ENCODE measurements around the gene ARCN1. TPM values are rescaled to one million over a fixed set of nuclear protein-coding genes. Genes with fewer than 3 reads are reported as not detected.

ARCN1 gene
- total RNA-seq, 1 donor from 2014 or later = 102 TPM

DNA sequence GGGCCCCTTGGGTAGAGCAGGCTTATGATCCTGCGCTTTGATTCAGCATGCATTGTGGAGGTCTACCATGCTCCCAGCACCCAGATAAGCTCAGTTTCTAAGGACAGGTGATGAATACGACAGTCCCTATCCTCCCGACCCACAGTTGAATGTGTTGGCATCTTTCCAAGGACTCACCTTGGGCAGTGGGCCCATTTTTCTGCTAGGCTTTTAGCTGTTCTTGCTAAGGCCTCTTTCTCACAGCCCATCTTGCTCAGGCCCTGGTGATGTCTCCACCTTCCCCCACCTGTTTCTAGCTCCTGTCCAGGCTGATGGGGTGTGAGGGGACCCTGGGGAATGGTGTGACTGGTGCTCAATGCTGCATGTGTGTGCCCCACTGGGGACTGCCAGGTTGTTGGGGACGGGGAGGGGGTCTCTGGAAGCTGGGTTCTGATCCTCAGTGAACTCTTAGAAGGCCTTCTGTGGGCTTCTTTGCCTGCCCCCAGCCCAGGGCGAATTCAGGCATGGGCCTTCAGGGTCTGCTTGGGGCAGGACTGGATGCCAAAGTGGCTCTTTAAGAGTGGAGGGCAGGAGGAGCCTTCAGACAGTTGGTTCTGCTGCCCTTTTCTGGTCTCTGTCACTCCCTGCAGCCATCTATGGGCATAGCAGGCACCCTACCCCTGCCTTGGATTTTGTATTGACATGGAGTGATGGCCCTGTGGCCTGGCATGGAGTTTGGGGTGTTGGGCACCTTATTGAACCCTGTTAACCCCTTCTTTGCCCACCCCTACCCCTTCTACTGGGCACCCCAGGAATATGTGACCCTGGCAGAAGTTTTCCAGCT, 68.3 kb downstream of the ARCN1 start:
- no peak for DNase-seq

DNA sequence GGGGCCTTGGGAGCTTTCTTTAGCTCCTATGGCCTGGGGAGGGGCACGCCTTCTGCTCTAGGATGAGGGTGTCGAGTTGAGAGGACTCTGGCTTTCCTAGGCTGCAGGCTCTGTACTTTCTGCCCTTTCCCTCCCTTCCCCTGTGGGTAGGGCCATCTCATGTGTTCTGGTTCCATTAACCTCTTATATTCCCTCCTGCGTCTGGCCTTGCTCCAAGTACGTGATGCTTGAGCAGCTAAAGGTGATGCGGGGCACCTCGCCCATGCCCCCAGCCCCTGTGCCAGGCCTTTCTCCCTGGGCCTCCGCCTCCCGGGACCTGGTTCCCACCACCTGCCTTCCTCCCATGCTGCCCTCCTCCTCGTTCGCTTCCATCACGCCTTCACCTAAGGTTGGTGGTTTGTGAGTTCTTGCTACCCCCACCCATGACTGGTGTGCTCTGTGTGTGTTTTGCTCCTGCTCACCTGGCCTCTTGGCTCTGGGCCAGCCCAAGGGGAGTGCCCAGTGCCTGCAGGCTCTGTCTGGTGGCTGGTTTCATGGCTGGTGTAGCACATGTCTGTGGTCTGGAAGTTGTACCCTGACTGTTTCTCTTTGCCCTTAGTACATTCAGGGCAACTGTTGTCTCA, 69.3 kb downstream of the ARCN1 start:
- no peak for DNase-seq

DNA sequence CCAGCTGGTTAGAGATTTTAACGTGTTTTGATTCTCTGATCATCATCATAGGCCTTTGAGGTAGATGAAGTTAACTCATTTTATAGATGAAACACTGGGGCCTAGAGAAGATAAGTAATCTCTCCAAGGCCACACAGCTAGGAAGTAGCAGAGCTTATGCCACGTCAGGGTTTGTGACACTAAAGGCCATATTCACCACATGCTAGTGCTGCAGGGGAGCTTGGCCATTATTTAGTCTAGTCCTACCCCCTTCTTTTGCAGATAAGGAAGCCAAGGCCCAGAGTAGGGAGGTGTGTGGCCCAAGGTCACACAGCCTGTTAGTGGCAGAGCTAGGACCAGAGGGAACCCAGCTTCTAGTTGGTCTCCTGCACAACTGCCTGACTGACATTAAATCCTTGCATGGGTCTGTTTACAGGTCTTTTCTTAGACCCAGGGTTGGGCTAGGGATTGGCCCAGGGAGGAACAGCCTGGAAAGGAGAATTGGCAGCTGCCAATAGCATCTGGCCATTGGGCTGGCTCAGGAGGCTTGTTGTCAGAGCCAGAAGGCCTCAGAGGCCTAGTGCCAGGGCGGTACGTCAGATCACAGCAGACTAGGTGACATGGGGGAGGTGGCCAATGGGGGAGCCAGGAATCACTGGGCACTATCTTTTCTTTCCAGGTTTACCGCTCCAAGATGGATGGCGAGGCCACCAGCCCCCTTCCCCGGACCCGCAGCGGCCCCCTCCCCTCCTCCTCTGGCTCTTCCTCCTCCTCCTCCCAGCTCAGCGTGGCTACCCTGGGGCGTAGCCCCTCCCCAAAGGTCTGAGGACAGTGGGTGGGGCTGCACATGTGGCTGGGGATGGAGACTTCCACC, 71.2 kb downstream of the ARCN1 start:
- DNase-seq = no peak

DNA sequence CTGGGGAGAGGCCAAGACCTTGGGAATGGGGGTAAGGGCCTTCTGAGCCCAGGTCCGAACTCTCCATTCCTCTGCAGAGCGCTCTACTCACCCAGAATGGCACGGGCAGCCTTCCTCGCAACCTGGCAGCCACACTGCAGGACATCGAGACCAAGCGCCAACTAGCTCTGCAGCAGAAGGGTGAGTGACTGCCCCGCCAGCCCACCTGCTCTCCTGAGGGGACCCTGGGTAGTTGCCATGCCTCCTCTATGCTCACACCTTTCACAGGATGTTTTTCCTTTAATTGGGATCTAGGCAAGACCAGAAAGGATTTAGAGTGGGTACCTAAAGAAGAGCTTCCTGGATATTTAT, 71.8 kb downstream of the ARCN1 start:
- DNase-seq = no peak

DNA sequence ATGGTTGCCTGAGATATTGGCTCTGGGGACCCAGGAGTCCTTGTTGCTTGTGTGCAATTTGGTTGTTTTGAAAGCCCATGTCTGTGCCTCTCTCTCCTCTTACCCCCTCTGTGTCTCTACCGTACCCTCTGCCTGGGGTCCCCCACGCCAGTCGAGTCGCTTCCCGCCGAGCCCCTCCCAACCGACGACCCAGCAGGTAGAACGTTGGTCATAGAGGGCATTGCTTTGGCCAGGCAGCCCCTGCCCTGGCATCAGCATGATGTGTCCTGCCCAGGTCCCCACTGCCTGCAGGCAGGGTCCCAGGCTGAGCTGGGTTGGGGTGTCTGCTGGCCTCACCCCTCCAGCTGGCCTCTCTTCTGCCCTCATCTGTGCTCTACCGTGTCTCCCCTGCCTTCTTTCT, 72.3 kb downstream of the ARCN1 start:
- DNase-seq = no peak

DNA sequence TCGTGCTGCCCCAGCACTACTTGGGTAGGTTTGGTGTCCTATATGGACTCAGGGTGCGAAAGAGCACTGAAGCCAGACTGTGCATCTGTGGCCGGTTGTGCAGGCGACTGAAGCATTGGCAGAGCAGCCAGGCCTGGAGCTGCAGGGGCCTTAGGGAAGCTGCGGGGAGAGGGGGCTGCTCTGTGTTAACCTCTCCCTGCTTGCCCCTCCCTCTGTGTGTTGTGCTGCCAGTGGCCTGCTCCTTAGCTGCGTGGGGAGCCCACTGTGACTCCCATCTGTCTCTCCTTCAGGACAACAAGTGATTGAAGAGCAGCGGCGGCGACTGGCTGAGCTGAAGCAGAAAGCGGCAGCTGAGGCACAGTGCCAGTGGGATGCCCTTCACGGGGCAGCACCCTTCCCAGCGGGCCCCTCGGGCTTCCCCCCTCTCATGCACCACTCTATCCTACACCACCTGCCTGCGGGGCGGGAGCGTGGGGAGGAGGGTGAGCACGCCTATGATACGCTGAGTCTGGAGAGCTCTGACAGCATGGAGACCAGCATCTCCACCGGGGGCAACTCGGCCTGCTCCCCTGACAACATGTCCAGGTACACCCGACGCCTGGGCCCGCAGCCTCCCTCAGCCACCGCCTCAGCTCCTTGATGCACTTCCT, 73.0 kb downstream of the ARCN1 start:
- DNase-seq = no peak

DNA sequence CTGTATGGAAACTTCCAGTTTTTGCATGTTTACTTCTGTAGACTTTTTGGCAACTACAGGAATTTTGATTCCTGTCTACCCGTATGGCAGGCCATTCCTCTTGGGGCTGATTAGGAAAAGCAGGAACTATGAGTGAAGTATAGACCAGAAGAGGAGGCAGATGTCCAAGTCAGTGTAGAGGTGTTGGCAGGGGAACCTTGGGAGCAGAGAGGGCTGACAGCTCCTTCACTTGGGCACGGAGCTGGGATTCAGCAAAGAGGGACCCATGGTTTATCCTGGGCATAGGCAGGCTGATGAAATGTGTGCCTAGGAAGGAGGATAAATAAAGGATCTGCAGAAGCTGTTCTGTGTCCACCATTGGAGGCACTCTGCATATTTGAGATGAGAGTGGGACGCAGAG, 74.2 kb downstream of the ARCN1 start:
- no peak for DNase-seq

DNA sequence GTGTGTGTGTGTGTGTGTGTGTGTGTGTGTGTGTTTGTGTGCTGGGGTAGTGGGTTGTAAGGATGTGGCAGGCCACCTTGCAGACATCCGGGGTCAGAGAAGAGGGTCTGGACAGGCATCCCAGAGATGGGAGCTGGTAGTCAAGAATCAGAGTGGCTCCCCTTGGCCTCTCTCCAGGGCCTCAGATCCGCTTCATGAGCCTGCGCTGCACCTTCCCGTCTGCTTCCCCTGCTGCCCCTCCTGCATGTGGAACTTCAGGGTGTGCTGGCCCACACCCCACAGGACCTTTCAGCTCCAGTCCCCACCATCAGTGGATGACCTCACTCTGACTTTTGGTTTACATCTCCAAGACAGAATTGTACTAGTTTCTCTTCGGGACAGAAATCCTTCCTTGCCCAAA, 76.1 kb downstream of the ARCN1 start:
- DNase-seq = no peak

DNA sequence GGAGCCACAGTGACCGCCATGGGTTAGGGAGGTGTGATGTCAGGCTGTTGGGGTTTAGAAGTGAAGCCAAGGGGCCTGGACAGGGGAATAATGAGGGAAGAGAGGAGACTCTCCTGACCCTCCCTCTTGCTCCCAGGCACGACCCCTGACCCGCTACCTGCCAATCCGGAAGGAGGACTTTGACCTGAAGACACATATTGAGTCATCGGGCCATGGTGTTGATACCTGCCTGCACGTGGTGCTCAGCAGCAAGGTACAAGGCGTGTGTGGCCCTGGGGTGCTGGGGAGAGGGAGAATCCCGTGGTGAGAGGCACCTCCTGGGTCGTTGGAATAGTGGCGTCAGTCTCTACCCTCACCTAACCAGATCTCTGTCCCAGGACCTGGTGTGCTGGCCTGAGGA, 77.7 kb downstream of the ARCN1 start:
- DNase-seq = no peak

DNA sequence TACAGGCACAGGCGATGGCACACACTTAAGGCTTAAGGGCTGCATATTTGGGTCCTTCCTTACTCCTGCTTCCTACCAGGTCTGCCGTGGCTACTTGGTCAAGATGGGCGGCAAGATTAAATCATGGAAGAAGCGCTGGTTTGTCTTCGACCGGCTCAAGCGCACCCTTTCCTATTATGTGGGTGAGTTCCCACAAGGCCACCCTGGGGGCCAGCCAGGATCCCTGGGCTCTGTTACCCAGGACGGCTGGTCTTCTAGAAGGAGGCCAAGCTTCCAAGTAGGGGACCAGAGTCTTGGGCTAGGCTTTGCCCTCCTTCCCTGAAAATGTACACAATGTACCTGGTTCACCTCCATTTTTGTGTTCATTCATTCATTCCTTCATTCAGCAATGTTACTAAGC, 78.2 kb downstream of the ARCN1 start:
- no peak for DNase-seq

DNA sequence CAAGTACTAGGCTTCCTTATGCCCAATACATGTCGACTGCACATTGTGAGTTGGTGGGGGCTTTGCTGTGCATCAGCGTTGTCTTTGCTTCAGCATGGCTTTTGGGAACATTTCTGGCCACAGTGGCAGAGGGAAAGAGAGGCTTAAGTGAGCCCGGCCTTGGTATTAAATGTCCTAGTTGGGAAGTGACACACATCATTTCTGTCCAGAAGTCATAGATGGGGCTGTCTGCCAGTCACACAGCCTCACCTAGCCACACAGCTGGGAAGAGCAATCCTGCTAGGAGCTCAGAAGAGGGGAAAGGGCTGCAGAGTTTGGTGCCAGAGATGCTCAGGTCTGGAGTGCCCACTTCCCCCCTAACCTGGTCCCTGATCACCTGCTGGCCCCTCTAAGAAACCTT, 79.6 kb downstream of the ARCN1 start:
- DNase-seq = no peak

Other genes with a start within 250 kb of the ARCN1 start
- gene CD3D, start 229.7 kb upstream of the ARCN1 start, total RNA-seq = not detected in 2 replicates
- gene CD3G, start 228.1 kb upstream of the ARCN1 start, total RNA-seq = not detected in 2 replicates
- 32.5 and 43.3 TPM in 2 replicates for gene UBE4A, start 212.8 kb upstream of the ARCN1 start, total RNA-seq
- 46.4 and 58.9 TPM in 2 replicates for gene ATP5MG, start 170.8 kb upstream of the ARCN1 start, total RNA-seq
- gene KMT2A, start 135.9 kb upstream of the ARCN1 start, total RNA-seq = 34.4 and 49.6 TPM in 2 replicates
- gene TTC36, start 44.9 kb upstream of the ARCN1 start, total RNA-seq = 2.5 and 3.2 TPM in 2 replicates
- gene TMEM25, start 41.2 kb upstream of the ARCN1 start, total RNA-seq = 29.6 and 36.1 TPM in 2 replicates
- gene IFT46, start 6.5 kb upstream of the ARCN1 start, total RNA-seq = 18.7 and 23.3 TPM in 2 replicates
- gene PHLDB1, start 35.2 kb downstream of the ARCN1 start, total RNA-seq = 38.8 and 47.8 TPM in 2 replicates
- gene TREH, start 107.2 kb downstream of the ARCN1 start, total RNA-seq = not detected in 2 replicates
- 131 and 184 TPM in 2 replicates for gene DDX6, start 218.8 kb downstream of the ARCN1 start, total RNA-seq